Body of pancreas (tissue), 4 donors: Measurements from ENCODE around the gene YKT6. TPM values are rescaled to one million over a fixed set of nuclear protein-coding genes. Genes with fewer than 3 reads are reported as not detected.

Experiments used
- ATAC-seq: fragments of 150-250 bp; one replicate; pipeline ENCODE4 v1.9.1; 2016
- DNase-seq, 4 donors: peaks; one replicate each; pipeline ENCODE4 v3.0.0-alpha.2; 2019
- H3K27ac ChIP-seq, 4 donors: fragments of 200-600 bp; sonication (generic); 1 replicate in 3 of 4; 2 replicates in 1 of 4; pipeline versions ENCODE4 v1.5.1 to v1.6.1; 2016 to 2019; ENCODE audit warnings: mild to moderate bottlenecking in 1 of 4, mixed read lengths in 1 of 4, moderate library complexity in 1 of 4
- H3K27me3 ChIP-seq, 2 donors: fragments of 200-600 bp; sonication (generic); one replicate each; pipeline ENCODE4 v1.6.0; 2016; ENCODE audit warnings: mild to moderate bottlenecking in 1 of 2
- H3K36me3 ChIP-seq, 2 donors: fragments of 200-600 bp; sonication (generic); replicated peaks in 1 of 2; 2 replicates each; pipeline ENCODE4 v1.5.1; 2016; ENCODE audit warnings: low read depth in 2 of 2; ENCODE audit not compliant: insufficient read depth in 1 of 2
- H3K4me1 ChIP-seq: fragments of 200-600 bp; sonication (generic); one replicate; pipeline ENCODE4 v1.6.0; 2016
- H3K4me3 ChIP-seq, 2 donors: fragments of 200-600 bp; sonication (generic); 1 replicate in 1 of 2; 2 replicates in 1 of 2; pipeline ENCODE4 v1.5.1; 2016 to 2019
- H3K9me3 ChIP-seq, 3 donors: fragments of 200-600 bp; sonication (generic); 1 replicate in 2 of 3; 2 replicates in 1 of 3; pipeline ENCODE4 v1.5.1; 2016
- POLR2A ChIP-seq, 3 donors: fragments of 450-650 bp; IDR thresholded peaks; one replicate each; pipeline ENCODE4 v1.6.1; 2016; ENCODE audit warnings: antibody characterized with exemption in 3 of 3, mild to moderate bottlenecking in 2 of 3
- WGBS, 2 donors: methylation state at CpG; one replicate each; pipeline ENCODE4 v1.1.5; 2017; 5-methylcytosine and 5-hydroxymethylcytosine counted together
- intact Hi-C: fragments of 100-400 bp; cut with DNase I; formaldehyde crosslinking; loops from one replicate; pipeline ENCODE4 v1.15.1; 2023
- total RNA-seq, 2 donors: library from RNA; depleted of rRNA; stranded (reverse); fragments of >200 nt; gene quantifications; one replicate each; pipeline ENCODE4 v1.1.0, GENCODE V29; 2016
- TF ChIP-seq, protein P1 (sequence below), 7 experiments: fragments of 450-650 bp in 4 of 7; fragments of 200-600 bp in 3 of 7; sonication (generic) in 3 of 7; IDR thresholded peaks; one replicate each; pipeline ENCODE4 v1.5.1; 2016 to 2019; ENCODE audit warnings: antibody characterized with exemption in 7 of 7

Gene YKT6
- total RNA-seq, 2 donors from 2014 or later, result 37.6 to 55.4 TPM

DNA sequence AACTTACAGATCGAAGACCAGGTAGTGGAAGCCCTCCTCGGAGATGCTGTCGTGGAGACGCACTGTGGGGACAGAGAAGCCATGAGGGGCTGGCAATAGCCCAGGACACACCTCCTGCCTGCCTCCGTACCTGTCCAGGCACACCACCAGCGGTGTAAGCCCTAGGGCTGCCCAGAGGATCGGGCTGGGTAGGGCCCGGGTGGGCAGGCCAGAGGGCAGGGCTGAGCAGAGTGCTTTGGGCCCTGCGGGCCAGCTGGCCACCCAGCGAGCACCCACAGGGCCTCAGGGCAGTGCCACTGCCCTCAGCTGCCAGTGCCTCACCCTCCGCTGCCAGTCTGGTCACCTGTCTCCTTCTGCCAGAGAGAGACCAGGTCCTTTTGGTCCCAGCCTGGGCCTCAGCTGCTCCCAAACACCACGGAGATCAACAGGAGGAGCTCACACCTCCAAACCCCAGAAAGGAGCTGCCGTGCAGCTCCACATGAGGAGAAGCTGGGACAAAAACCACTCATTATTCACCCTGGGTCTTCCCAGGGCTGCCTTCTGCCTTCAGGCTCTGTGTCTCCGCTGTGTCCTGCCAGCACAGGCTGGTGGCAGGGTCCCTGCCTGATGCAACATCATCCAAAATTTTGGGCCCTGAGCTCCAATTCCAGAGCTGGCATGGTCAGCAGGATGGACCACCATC, 58.2 kb downstream of the YKT6 start:
- no peak for DNase-seq
- peaks cover 11% of the 10 kb centered on the region for H3K4me1 ChIP-seq
- H3K27ac ChIP-seq, result peak overlapping the region in 1 of 4 donors; percentile 16
- no peaks in the 10 kb centered on the region for H3K9me3 ChIP-seq
- 75 to 89% methylated on average over 12 to 14 of the region's 14 CpGs for WGBS, 2 donors
- no peaks in the 10 kb centered on the region for H3K36me3 ChIP-seq
- H3K4me3 ChIP-seq, result no peak overlapping the region
- no peaks in the 10 kb centered on the region for H3K27me3 ChIP-seq
- intact Hi-C loops, result no loop called here
- no peak for ATAC-seq
- no peak for TF ChIP-seq POLR2A (IDR thresholded peaks at IDR 0.05)
- TF ChIP-seq, protein P1, sequence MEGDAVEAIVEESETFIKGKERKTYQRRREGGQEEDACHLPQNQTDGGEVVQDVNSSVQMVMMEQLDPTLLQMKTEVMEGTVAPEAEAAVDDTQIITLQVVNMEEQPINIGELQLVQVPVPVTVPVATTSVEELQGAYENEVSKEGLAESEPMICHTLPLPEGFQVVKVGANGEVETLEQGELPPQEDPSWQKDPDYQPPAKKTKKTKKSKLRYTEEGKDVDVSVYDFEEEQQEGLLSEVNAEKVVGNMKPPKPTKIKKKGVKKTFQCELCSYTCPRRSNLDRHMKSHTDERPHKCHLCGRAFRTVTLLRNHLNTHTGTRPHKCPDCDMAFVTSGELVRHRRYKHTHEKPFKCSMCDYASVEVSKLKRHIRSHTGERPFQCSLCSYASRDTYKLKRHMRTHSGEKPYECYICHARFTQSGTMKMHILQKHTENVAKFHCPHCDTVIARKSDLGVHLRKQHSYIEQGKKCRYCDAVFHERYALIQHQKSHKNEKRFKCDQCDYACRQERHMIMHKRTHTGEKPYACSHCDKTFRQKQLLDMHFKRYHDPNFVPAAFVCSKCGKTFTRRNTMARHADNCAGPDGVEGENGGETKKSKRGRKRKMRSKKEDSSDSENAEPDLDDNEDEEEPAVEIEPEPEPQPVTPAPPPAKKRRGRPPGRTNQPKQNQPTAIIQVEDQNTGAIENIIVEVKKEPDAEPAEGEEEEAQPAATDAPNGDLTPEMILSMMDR (IDR thresholded peaks at IDR 0.05), result no peak

DNA sequence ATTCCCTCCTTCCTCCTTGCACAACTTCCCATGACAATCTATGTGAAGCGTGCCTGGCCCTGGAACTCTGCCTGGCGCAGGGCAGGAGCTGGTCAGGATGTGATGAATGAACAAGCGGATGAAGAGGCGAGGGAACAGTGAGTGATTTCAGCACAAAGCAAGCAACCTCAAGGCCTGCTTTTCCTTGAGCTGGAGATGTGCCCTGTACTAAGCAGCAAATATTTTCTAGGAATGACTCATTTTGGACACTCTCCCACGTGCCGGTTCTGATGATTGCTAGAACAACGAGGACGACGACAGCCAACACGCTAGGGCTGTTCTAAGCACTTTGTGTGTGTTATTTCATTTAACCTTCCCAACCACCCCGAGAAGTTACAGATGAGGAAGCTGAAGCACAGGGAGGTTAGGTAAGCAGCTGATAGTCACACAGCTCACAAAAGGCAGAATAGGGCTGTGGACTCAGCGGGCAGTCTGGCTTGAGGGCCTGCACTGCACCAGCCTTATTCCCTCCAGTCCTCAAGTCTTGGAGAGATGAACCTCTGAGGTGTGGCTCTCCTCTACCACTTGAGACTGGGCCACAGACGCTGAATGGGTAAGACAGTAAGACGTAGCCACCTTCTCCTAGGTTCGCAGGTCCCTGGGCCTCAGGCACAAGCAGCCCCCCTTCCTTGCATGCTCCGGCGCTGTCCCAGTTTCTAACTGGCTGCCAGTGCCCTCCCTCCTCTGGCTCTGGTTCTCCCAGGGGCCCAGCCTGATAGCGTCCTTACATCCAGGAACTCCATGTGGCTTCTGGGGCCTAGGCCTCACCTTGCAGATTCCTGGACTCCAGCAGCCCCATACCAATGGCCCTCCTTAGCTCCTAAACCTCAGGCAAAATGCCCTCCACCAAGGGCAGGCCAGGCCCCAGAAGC, 59.0 kb downstream of the YKT6 start:
- no peaks in the 10 kb centered on the region for H3K9me3 ChIP-seq
- WGBS, 2 donors, result 79 to 85% methylated on average over 18 of the region's 18 CpGs
- no peaks in the 10 kb centered on the region for H3K27me3 ChIP-seq
- H3K27ac ChIP-seq, result peak overlapping the region in 1 of 4 donors; percentile 6
- peaks cover 11% of the 10 kb centered on the region for H3K4me1 ChIP-seq
- ATAC-seq (peak; percentile 34), DNase-seq (peak; percentile 28 to 59 (median 41))
- no peak for TF ChIP-seq POLR2A (IDR thresholded peaks at IDR 0.05)
- TF ChIP-seq, protein P1 (IDR thresholded peaks at IDR 0.05), result no peak
- no peak overlapping the region for H3K4me3 ChIP-seq
- intact Hi-C loops, result no loop called here
- H3K36me3 ChIP-seq, result no peaks in the 10 kb centered on the region

DNA sequence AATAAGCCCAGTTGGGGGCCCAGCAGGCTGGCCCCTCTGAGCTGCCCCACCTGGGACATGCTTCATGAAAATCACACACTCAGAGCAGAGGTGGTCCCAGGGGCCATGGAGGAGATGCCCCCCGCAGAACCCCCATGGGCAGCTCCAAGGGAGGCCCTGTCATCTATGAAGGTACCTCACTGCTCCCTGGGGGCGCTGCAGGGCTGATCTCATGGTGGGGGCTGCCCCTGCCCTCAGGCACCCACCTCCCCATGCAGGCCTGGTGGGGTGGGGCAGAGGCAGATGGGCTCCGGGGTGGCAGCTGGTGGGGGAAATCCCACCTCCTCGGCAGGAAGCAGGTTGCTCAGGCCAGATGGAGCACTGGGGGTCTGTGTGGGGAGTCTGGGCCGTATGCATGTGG, 60.5 kb downstream of the YKT6 start:
- TF ChIP-seq, protein P1 (IDR thresholded peaks at IDR 0.05), result no peak
- TF ChIP-seq POLR2A (IDR thresholded peaks at IDR 0.05), result no peak
- Histone ChIP-seq H3K9me3 (no peaks in the 10 kb centered on the region), H3K4me3 (no peak overlapping the region), H3K4me1 (peaks cover 11% of the 10 kb centered on the region), H3K36me3 (no peaks in the 10 kb centered on the region), H3K27me3 (no peaks in the 10 kb centered on the region), H3K27ac (no peak overlapping the region)
- ATAC-seq, result no peak
- WGBS, 2 donors, result 70 to 72% methylated on average over 4 to 5 of the region's 5 CpGs
- intact Hi-C loops, result no loop called here
- no peak for DNase-seq

DNA sequence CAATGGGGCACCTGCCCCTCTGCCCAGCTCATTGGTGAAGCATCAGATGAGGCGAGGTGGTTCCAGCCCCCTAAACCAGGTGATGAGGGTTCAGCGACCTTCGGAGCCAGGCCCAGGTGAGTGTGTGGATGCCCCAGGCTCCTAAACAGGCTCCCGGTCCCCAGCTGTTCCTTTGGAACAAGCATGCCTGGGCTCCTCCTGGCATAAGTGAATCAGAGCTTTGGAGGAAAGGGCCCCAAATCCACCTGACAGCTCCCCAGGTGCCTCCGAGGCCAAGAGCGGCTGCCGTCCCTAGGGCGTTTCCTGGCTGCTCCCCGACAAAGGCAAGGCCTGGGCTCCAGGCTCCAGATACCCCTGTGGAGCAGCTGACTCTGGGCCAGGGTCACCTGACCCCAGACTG, 61.3 kb downstream of the YKT6 start:
- DNase-seq, result no peak

More for the DNA sequence above, 61.3 kb downstream of the YKT6 start:
- Histone ChIP-seq H3K27me3 (no peaks in the 10 kb centered on the region), H3K4me1 (peaks cover 11% of the 10 kb centered on the region), H3K4me3 (no peak overlapping the region), H3K36me3 (no peaks in the 10 kb centered on the region), H3K27ac (no peak overlapping the region), H3K9me3 (no peaks in the 10 kb centered on the region)
- WGBS, 2 donors, result 91 to 92% methylated on average over 6 to 9 of the region's 9 CpGs
- no peak for ATAC-seq
- TF ChIP-seq, protein P1 (IDR thresholded peaks at IDR 0.05), result no peak
- no peak for TF ChIP-seq POLR2A (IDR thresholded peaks at IDR 0.05)
- intact Hi-C loops, result no loop called here
